ENCODE results near the gene BIRC7.

- TF ChIP-seq CTCF (conservative IDR thresholded peaks at IDR 0.05) = no peak
- TF ChIP-seq EZH2 (IDR thresholded peaks at IDR 0.05; ENCODE audit: low read depth) = no peak
Measured at GRCh38 chr20:63233061-63233344, 2.7 kb upstream of the BIRC7 start.
